ENCODE measurements around the gene PDGFRB.

Gene PDGFRB

DNA sequence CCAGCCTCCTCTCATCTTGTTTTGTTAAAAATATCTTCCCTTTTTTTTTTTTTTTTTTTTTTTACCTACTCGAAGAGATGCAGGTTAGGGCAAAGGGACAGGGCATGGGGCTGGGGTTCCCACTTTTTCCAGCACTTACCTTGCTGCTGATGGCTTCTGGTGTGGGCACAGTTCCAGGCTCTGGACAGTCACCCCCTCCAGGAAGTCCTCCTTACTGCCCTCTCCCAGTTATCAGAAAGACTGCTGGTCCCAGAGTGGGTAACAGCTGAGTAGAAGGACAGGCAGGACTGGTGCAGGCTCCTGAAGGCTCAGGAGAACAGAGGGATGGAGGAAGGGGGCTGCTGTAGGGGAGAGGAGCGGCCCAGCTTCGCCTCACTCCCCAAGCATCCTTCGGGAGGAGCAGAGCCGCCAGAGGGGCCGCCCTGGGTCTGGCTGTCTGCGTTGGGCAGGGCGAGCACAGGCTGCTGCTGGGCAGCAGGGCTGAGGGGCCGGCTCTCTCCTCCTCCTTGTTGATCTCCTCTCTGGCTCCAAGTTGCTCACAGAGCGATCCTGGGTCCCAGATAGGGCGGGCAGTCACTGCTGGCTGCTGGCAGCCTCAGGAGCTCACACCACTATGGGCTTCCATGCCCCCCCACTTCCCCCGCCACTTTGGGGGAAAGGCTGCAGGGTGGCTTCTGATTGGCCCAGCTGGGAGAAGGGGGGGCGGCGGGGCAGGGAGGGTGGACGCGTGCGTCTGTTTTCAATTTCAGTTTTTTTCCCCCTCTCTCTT, at the start of gene PDGFRB:
Gene PDGFRB (minus strand): TSS at position 588 of the 769 bp plus-strand sequence. CDS start 18,798 bp downstream, outside the sequence.
- in situ Hi-C loops (cut with HindIII; ENCODE audit: low pct_ligation_motif_present, low sequenced_read_pairs) = no loop called here
- peak; percentile 85 for DNase-seq
- H3K4me3 ChIP-seq (ENCODE audit: low read depth, low read length) = peak within 1 kb of the TSS; percentile 90
- peak within 1 kb of the TSS; percentile 73 for H3K27ac ChIP-seq
- TF ChIP-seq, protein P1, sequence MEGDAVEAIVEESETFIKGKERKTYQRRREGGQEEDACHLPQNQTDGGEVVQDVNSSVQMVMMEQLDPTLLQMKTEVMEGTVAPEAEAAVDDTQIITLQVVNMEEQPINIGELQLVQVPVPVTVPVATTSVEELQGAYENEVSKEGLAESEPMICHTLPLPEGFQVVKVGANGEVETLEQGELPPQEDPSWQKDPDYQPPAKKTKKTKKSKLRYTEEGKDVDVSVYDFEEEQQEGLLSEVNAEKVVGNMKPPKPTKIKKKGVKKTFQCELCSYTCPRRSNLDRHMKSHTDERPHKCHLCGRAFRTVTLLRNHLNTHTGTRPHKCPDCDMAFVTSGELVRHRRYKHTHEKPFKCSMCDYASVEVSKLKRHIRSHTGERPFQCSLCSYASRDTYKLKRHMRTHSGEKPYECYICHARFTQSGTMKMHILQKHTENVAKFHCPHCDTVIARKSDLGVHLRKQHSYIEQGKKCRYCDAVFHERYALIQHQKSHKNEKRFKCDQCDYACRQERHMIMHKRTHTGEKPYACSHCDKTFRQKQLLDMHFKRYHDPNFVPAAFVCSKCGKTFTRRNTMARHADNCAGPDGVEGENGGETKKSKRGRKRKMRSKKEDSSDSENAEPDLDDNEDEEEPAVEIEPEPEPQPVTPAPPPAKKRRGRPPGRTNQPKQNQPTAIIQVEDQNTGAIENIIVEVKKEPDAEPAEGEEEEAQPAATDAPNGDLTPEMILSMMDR (IDR thresholded peaks at IDR 0.05; ENCODE audit: low read depth, low read length, missing control alignments) = no peak
- peaks cover 17% of the 10 kb centered on the region for H3K36me3 ChIP-seq (replicated peaks)
- H3K27me3 ChIP-seq (replicated peaks) = no peaks in the 10 kb centered on the region

DNA sequence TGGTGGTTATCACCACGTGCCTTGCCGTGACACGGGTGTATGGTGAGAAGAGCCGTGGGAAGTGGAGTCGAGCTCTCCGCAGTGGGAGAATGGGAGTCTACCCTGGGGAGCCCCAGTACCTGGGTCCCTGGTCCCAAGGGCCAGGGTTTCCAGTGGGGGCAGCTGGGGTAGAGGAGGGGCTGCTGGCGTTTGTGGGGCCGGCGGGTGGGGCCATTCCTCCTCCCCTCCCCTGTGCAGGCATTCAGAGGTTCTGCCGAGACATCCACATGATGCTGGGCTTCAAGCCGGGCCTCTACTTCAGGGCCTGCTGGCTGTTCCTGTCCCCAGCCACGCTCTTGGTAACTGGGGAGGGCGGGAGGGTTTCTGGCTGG, 48.9 kb upstream of the PDGFRB start:
- DNase-seq = no peak
- no peak overlapping the region for H3K4me3 ChIP-seq (ENCODE audit: low read depth, low read length)
- no peak overlapping the region for H3K27ac ChIP-seq
- TF ChIP-seq, protein P1 (IDR thresholded peaks at IDR 0.05; ENCODE audit: low read depth, low read length, missing control alignments) = no peak
- in situ Hi-C loops (cut with HindIII; ENCODE audit: low pct_ligation_motif_present, low sequenced_read_pairs) = no loop called here
- no peaks in the 10 kb centered on the region for H3K36me3 ChIP-seq (replicated peaks)
- H3K27me3 ChIP-seq (replicated peaks) = no peaks in the 10 kb centered on the region

DNA sequence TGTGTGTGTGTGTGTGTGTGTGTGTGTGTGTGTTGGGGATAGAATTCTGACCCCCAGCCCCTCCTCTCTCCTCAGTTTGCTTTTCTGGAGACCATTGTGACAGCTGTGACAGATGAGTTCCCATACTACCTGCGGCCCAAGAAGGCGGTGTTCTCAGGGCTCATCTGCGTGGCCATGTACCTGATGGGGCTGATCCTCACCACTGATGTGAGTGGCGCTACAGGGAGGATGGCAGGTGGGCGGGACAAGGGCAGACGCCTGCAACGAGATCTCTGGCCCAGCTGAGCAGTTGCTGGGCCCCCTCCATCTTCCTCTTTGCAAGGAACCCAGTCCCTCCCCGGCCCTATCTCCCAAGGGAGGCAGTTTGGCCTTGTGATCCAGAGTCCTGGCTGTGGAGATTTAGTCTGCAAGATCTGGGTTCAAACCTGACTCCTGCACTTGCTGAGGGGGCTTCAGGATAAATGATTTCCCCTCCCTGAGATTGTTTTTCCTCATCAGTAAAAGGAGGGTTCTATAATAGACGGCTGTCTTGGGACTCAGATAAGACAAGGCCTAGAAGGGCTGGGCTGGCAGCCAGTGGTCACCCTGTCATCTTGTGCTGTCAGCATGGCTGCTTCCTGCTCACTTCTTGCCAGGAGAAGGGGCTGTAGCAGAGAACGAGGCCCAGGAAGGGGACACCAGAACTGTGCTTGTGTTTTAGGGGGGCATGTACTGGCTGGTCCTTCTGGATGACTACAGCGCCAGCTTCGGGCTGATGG, 48.4 kb upstream of the PDGFRB start:
- H3K36me3 ChIP-seq (replicated peaks) = no peaks in the 10 kb centered on the region
- no peaks in the 10 kb centered on the region for H3K27me3 ChIP-seq (replicated peaks)
- no peak overlapping the region for H3K27ac ChIP-seq
- TF ChIP-seq, protein P1 (IDR thresholded peaks at IDR 0.05; ENCODE audit: low read depth, low read length, missing control alignments) = no peak
- in situ Hi-C loops (cut with HindIII; ENCODE audit: low pct_ligation_motif_present, low sequenced_read_pairs) = no loop called here
- no peak for DNase-seq
- H3K4me3 ChIP-seq (ENCODE audit: low read depth, low read length) = no peak overlapping the region

DNA sequence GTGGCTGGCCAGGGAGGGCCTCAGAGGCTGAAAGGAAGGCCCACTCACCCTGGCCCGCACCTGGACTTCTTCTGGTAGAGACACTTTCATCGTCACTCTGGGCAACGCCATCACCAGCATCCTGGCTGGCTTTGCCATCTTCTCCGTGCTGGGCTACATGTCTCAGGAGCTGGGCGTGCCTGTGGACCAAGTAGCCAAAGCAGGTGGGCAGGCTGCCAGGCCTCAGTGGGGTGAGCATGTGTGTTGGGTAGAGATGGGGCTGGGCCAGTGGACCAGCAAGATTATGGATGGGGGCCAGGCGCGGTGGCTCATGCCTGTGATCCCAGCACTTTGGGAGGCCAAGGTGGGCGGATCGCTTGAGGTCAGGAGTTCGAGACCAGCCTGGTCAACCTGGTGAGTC, 46.9 kb upstream of the PDGFRB start:
- DNase-seq = no peak
- TF ChIP-seq, protein P1 (IDR thresholded peaks at IDR 0.05; ENCODE audit: low read depth, low read length, missing control alignments) = no peak
- Histone ChIP-seq H3K4me3 (ENCODE audit: low read depth, low read length) (no peak overlapping the region), H3K36me3 (replicated peaks) (no peaks in the 10 kb centered on the region), H3K27ac (no peak overlapping the region), H3K27me3 (replicated peaks) (peaks cover 2% of the 10 kb centered on the region)
- in situ Hi-C loops (cut with HindIII; ENCODE audit: low pct_ligation_motif_present, low sequenced_read_pairs) = no loop called here

DNA sequence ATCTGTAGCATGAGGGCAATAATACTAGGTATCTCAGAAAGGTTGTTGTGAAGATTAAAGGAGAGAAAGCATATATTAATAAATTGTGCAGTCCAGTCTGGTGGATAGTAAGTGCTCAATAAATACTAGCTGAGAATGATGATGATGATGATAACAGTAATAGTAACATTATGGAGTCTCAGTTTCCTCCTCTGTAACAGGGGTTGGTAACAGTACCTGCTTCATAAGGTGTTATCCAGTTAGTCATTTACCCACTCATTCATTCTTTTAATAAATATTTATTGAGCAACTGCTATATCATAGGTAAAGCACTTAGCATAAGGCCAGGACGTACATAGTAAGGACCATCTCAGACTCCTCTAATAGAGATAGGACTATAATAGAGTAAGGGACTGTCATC, 41.8 kb upstream of the PDGFRB start:
- peaks cover 4% of the 10 kb centered on the region for H3K27me3 ChIP-seq (replicated peaks)
- DNase-seq = no peak
- no peaks in the 10 kb centered on the region for H3K36me3 ChIP-seq (replicated peaks)
- no peak overlapping the region for H3K27ac ChIP-seq
- H3K4me3 ChIP-seq (ENCODE audit: low read depth, low read length) = no peak overlapping the region
- TF ChIP-seq, protein P1 (IDR thresholded peaks at IDR 0.05; ENCODE audit: low read depth, low read length, missing control alignments) = no peak
- in situ Hi-C loops (cut with HindIII; ENCODE audit: low pct_ligation_motif_present, low sequenced_read_pairs) = no loop called here

Data from brain microvascular endothelial cell (primary cell).